GM12872 (cell line): ENCODE results near the gene MAML2.

Experiments used
- CTCF ChIP-seq: IDR thresholded peaks from 3 replicates; pipeline ENCODE4 v1.5.1; 2011; ENCODE audit warnings: low read depth, mild to moderate bottlenecking, low read length, moderate library complexity; ENCODE audit not compliant: insufficient read depth

Gene MAML2

DNA sequence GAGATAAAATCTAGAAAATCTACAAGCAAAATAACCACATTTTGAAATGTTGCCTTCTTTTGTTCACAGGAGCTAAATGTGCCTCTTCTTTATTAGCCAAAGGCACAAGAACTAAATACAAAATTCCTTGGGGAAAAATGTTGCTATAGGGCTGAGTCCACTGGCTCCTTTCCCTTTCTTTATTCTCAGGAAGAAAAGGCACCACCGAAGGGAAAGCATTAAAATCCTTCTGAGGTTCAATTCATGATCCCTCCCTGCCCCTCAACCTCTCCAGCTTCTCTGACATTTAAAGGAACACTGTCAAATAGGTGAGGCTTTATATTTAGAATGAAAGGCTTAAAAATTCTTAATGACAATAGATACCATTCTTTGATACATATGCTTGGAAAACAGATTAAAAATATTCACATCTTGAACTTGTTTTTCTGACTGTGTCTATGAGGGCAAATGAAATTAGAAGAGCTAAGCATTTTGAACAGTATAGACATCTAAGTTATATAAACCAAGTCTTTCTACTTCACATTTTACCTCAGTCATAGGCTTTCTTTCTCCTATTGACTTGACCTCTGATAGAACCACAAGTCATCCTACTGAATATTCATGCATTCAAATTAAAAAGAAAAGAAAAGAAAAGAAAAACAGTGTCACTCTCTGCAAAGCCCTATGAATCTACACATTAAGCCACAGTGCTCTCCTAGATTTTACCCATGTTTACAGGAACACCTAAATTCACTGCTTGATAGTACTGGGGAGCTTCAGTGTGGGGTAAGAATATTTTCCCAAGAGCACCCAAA is 148.2 kb downstream of the MAML2 start:
- no peak for TF ChIP-seq CTCF

DNA sequence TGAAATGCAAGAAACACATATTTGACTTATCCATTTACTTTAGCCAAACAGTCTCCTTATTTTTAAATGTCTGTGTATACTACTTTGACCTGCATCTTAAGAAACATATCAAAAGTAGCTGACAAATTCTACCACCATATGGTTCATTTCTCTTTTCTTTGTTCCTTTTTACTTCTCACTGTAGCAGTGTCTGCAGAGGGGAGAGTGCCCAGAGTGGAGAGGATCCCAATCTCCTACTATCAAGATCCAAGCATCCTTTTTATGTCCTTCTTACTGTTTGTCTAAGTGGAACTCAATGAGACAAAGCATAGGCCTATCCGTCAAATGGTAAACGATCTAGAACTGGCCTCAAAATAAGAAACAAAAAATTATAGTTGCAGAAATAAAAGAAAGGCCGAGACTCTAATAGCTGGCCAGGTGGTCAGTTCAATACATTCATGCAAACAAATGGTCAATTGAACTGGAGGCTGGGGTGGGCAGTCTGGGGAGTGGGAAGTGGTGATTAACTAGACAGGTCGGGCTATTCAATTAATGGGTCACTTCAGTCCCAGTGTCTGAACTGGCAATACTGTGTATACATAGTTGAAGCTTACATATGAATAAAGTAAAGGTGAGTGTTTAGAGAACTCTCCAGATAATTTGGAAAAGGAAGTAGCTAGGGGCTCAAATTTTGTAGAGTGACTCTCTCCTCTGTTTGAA is 149.1 kb downstream of the MAML2 start:
- no peak for TF ChIP-seq CTCF

GRCh38 chr11:96191752-96192151 is 151.2 kb downstream of the MAML2 start:
- no peak for TF ChIP-seq CTCF

DNA sequence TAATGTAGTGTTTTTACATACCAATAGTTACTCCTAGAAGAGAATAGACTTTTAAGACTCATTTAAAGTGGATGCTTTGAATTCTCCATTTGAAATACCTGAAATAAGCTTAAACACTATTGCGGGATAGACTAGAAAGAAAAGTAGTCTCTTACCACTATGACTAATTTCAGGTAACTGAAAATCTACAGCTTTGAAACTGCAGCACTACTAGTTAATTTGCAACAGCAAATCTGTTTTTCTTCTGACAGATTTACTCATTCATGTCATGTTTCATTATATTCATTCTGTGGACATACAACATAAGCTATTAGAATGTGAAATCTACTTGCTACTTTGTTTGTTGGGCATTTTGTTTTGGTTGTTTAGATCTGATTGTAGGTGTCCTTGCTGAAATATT is 153.6 kb downstream of the MAML2 start:
- TF ChIP-seq CTCF = no peak

GRCh38 chr11:96188243-96189006 is 154.6 kb downstream of the MAML2 start:
- TF ChIP-seq CTCF = no peak

DNA sequence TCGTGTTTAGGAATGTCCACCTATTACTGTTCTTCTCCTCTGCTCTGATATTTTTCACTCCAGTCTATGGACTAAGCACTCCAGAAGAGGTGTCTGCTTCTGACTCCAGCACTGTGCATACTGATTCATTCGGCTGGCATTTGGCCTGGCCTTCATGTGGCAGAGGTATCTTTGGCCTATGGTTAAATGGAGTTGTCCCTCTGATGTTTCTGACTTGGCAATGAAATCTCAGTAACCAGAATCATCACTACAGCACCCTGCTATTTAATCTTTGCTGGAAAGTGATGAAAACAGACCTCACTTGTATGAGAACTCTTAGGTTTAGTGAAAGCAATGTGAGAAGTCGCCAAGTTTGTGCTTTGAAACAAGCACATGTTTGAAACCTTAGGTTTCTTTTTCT is 155.2 kb downstream of the MAML2 start:
- TF ChIP-seq CTCF = no peak

DNA sequence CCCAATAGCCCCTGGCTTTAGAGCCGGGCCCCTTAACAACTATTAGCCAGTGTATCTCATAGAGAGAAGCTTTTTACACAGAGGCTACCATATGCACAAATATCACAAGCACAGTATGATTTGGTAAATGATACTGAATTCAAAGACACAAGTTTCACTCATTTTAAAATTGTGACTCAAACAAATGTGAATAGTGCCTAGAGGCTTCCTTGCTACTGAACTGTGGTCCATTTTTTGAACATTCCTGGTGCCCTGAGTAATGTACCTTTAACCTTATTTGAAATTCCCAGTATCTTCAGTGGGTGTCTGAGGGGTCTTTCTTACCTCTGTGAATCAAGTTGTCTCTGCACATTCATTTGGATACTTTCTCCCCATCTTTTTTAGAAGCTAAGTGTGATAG is 156.2 kb downstream of the MAML2 start:
- TF ChIP-seq CTCF = no peak
